Measurements from ENCODE around the gene TBC1D20. TPM values are rescaled to one million over a fixed set of nuclear protein-coding genes. Genes with fewer than 3 reads are reported as not detected.

TBC1D20 gene
- total RNA-seq, 2 donors from 2014 or later: 38.0 to 53.1 TPM

DNA sequence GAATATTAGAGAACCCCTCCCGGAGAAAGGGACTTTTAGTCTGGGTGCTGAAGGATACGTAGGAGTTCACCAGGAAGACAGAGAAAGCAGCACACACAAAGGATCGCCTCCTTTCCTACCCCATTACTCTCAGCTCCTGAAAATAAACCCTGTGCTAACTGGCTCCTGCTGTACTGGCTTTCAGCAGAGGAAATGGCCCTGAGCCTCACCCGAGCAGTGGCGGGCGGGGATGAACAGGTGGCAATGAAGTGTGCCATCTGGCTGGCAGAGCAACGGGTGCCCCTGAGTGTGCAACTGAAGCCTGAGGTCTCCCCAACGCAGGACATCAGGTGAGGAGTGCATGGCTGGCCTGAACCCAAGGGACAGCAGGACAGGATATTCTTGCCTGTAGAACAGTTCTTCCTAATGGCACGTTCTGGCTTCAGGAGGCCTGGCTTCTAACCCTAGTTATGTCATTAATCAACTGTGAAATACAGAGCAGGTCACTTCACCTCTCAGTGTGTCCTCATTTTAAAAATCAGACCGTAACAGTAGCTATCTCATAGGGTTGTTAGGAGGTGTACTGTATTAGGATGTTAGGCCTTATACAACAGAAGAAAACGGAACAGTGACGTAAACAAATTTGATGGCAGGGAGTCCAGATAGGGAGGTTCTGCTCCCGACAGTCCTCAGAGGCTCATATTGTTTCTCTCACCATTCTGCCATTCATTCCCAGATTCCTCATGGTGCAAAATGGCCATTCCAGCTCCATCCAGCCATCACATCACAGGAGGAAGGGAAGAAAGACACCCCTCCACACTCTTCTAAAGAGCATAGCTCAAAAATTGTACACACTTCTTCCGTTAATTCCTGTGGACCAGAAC, 52.4 kb downstream of the TBC1D20 start:
- no peak for DNase-seq (ENCODE audit: low spot score)
- H3K4me1 ChIP-seq (replicated peaks): peaks cover 11% of the 10 kb centered on the region
- no peaks in the 10 kb centered on the region for H3K27me3 ChIP-seq (replicated peaks; ENCODE audit: insufficient read depth)
- H3K36me3 ChIP-seq: no peaks in the 10 kb centered on the region
- no peak overlapping the region for H3K4me3 ChIP-seq
- 74% methylated on average over 14 of the region's 14 CpGs for WGBS
- H3K27ac ChIP-seq: peak overlapping the region in 1 of 2 donors; percentile 97
- no peaks in the 10 kb centered on the region for H3K9me3 ChIP-seq
- TF ChIP-seq POLR2A (IDR thresholded peaks at IDR 0.05) (no peak), POLR2AphosphoS5 (IDR thresholded peaks at IDR 0.05) (no peak), CTCF (IDR thresholded peaks at IDR 0.05) (no peak)
- intact Hi-C loops (cut with DNase I): loop anchor here (5.0 kb wide), 3 partner anchors 52 to 132 kb away; partner anchors contain the start of genes CSNK2A1 and TBC1D20

DNA sequence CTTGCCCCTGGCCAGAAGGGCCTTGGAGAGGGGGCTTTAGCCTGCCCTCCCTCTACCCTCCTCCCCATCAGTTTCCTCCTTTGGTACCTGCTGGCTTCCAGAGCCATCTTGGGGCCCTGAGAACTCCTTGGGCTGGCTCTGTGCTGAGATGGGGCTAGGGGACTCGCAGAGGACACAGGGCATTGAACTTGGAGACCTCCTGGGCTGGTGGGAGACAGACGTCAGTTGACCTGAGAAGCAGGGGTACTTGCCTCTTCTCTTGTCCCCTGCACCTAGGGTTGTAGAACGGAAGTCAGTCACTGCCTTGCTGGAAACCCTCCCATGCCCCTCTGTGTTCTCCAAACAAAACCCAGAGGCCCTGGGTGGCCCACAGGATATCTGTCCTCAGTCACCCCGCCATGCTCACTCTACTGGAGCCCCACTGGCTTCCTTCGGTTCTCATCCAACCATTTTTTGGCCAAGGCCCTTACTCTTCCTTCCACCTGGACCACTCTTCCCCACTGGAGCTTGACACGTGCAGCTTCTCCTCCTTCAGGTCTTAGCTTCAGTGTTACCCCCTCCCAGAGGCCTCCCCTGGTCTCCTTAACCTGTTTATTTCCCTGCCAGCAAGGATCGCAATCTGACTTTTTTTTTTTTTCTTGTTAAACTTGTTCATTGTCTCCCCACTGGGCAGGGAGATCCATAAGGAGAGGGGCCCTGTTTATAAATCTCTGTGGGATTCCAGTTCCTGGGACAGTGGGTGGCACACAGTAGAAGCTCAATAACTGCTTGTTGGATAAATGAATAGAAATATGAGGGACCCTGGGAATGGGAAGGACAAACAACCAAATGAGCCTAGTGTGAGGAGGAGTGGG, 53.3 kb downstream of the TBC1D20 start:
- Histone ChIP-seq H3K4me1 (replicated peaks) (peaks cover 11% of the 10 kb centered on the region), H3K36me3 (no peaks in the 10 kb centered on the region), H3K27me3 (replicated peaks; ENCODE audit: insufficient read depth) (no peaks in the 10 kb centered on the region), H3K9me3 (no peaks in the 10 kb centered on the region), H3K27ac (peak overlapping the region; percentile 95 to 97), H3K4me3 (peak overlapping the region; percentile 88 to 99)
- 6% methylated on average over 7 of the region's 7 CpGs for WGBS
- TF ChIP-seq CTCF (IDR thresholded peaks at IDR 0.05): no peak
- TF ChIP-seq POLR2A (IDR thresholded peaks at IDR 0.05): no peak
- TF ChIP-seq POLR2AphosphoS5 (IDR thresholded peaks at IDR 0.05): no peak
- intact Hi-C loops (cut with DNase I): loop anchor here (5.0 kb wide), 3 partner anchors 53 to 133 kb away; partner anchors contain the start of genes CSNK2A1 and TBC1D20
- DNase-seq (ENCODE audit: low spot score): no peak

- under 1% methylated on average over 56 of the region's 87 CpGs for WGBS
- TF ChIP-seq CTCF (IDR thresholded peaks at IDR 0.05): peak in 1 of 4 experiments; percentile 5
- TF ChIP-seq POLR2AphosphoS5 (IDR thresholded peaks at IDR 0.05): no peak
- TF ChIP-seq POLR2A (IDR thresholded peaks at IDR 0.05): peak; percentile 32
- H3K4me1 ChIP-seq (replicated peaks): peaks cover 11% of the 10 kb centered on the region
- H3K4me3 ChIP-seq: peak within 1 kb of the TSS; percentile 88 to 99
- peak within 1 kb of the TSS; percentile 95 to 97 for H3K27ac ChIP-seq
- H3K9me3 ChIP-seq: no peaks in the 10 kb centered on the region
- intact Hi-C loops (cut with DNase I): loop anchor here (5.0 kb wide), 3 partner anchors 54 to 134 kb away; partner anchors contain the start of genes CSNK2A1 and TBC1D20
- H3K27me3 ChIP-seq (replicated peaks; ENCODE audit: insufficient read depth): no peaks in the 10 kb centered on the region
- no peaks in the 10 kb centered on the region for H3K36me3 ChIP-seq
- peak; percentile 76 for DNase-seq (ENCODE audit: low spot score)
Observed at GRCh38 chr20:407953-408842, 54.1 kb downstream of the TBC1D20 start, which contains the start of gene RBCK1. TSS of gene RBCK1 (plus strand) at chr20:408299. CDS start at chr20:408758, 459 bp downstream.

All from prostate gland (tissue), 2 donors.